CD4-positive, alpha-beta T cell treated with Interleukin-4 for 4 hours (primary cell): ENCODE measurements around the gene BCL2L2.
"Not testable (repeated sequence)": the region's sequence is repeated elsewhere in the genome, so short reads cannot be mapped to it uniquely, and the experiment has no call there.

ENCODE experiments used
- DNase-seq: peaks from one replicate; pipeline ENCODE4 v3.0.0-alpha.2; 2020

Gene BCL2L2

DNA sequence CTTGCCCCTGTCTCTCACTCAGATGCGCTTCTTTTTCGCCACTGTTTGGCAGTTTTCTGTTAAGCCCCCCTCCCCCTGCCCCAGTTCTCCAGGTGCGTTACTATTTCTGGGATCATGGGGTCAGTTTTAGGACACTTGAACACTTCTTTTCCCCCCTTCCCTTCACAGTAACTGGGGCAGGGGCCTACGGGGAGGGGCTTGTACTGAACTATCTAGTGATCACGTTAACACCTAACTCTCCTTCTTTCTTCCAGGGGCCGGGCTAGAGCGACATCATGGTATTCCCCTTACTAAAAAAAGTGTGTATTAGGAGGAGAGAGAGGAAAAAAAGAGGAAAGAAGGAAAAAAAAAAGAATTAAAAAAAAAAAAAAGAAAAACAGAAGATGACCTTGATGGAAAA is 18.4 kb downstream of the BCL2L2 start:
- DNase-seq = no peak

DNA sequence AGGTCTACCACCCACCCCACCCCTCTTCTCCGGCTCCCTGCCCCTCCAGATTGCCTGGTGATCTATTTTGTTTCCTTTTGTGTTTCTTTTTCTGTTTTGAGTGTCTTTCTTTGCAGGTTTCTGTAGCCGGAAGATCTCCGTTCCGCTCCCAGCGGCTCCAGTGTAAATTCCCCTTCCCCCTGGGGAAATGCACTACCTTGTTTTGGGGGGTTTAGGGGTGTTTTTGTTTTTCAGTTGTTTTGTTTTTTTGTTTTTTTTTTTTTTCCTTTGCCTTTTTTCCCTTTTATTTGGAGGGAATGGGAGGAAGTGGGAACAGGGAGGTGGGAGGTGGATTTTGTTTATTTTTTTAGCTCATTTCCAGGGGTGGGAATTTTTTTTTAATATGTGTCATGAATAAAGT is 19.1 kb downstream of the BCL2L2 start:
- not testable (repeated sequence) for DNase-seq

DNA sequence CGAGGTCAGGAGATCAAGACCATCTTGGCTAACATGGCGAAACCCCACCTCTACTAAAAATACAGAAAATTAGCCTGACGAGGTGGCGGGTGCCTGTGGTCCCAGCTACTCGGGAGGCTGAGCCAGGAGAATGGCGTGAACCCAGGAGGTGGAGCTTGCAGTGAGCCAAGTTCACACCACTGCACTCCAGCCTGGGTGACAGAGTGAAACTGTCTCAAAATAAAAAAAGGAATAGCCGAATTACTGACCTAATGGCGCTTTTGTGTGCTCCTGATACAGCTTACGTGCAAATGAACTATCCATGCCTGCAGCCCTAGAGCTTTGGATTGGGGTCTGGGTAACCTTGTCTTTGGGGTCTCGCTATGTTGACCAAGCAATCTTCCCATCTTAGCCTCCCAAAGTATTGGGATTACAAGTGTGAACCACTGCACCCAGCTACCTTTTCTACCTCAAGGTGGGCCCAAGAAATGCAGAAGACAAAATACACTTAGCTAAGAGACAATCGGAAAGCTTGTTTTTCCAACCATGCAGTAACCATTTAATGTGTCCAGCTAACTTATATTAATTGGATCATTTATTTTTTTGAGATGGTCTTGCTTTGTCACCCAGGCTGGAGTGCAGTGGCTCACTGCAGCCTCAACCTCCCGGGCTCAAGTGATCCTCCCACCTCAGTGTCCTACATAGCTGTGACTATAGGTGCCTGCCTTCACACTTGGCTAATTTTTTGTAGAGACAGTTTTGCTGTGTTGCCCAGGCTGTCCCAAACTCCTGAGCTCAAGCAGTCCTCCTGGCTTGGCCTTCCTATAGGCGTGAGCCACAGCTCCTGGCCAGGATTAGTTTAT is 20.1 kb downstream of the BCL2L2 start:
- DNase-seq = no peak

DNA sequence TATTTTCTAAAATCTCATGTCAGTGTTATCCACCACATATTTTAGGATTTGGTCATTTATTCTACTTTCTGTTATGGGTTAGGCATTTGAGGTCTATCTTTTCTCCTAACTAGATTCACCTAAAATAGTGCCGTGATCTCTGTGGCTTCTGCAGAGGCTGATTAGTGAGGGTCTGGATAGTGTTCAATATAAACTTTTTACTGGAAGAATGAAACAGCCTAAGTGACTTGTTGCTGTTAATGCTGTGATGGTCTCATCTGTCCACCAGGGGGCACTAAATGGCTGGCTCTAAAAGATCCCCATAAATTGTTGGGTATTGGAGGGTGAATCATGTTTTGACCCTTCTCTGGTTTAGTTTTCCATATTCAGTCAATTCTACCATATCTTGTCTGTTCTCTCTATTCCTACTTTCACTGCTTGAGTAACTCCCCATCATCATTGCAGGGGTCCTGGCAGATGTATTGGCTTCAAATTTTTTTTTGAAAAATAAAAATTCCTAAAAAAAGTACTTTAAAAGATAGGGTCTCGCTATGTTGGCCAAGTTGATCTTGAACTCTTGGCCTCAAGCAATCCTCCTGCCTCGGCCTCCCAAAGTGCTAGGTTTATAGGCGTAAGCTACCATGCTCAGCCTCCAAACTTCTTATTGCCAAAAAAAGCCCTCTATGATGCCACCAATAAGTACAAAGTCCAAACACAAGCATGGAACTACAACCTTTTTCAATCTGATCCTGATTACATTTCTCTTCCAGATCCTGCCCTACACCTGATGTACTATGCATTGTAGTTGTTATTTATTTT is 21.5 kb downstream of the BCL2L2 start:
- DNase-seq = peak; percentile 76

DNA sequence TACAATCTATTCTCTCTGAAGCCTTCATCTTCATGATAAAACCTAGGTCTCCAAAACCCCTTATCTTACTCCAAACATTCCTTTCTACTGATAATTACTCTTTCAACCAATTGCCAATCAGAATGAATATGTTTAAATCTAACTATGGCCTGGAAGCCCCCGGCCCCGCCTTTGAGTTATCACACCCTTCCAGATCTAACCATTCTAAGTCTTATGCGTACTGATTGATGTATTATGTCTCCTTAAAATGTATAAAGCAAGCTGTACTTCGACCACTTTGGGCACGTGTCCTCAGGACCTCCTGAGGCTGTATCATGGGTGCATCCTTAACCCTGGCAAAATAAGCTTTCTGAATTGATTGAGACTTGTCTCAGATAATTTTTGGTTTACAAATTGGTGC is 29.0 kb downstream of the BCL2L2 start:
- no peak for DNase-seq

DNA sequence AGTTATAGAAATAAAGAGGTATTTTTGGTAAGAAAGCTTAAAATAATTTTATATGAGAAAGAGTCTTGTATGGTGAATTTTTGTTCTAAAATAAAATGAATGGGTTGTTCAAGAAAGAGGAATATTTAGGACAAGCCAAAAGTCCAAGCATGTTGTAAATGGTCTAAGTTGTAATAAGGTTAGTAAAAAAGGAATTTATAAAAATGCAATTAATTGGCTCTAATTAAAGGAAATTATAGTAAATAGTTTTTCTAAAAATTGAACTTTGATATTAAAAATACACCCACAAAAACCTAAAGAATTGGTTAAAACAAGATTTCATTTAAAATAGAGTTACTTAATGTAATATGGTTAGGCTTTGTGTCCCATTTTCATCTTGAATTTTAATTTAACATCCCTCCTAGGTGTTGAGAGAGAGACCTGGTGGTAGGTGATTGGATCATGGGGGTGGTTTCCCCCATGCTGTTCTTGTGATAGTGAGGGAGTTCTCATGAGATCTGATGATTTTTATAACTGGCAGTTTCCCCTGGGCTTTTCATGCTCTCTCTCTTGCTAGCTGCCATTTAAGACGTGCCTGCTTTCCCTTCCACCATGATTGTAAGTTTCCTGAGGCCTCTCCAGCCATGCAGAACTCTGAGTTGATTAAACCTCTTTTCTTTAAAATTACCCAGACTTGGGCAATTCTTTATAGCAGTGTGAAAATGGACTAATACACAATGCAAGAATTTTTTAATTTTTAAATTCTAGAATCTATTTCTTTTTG is 33.1 kb downstream of the BCL2L2 start:
- DNase-seq = no peak

DNA sequence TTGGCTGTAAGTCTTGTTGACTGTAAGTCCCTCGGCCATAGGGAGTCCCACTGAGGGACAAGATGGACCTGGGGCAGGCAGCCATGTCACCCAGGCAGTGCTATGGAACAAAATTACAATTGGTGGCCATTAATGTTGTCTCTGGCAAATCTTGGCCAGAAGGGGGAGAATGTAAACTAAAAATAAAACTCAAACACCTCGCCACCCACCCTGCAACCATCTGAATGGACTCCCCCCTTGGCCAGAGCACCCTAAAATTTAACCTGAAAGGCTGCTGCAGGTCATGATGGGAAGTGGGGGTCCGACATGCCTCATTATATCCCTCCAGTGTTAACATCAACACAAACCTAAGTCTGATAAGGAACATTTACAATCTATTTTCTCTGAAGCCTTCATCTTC is 37.8 kb downstream of the BCL2L2 start:
- DNase-seq = no peak

DNA sequence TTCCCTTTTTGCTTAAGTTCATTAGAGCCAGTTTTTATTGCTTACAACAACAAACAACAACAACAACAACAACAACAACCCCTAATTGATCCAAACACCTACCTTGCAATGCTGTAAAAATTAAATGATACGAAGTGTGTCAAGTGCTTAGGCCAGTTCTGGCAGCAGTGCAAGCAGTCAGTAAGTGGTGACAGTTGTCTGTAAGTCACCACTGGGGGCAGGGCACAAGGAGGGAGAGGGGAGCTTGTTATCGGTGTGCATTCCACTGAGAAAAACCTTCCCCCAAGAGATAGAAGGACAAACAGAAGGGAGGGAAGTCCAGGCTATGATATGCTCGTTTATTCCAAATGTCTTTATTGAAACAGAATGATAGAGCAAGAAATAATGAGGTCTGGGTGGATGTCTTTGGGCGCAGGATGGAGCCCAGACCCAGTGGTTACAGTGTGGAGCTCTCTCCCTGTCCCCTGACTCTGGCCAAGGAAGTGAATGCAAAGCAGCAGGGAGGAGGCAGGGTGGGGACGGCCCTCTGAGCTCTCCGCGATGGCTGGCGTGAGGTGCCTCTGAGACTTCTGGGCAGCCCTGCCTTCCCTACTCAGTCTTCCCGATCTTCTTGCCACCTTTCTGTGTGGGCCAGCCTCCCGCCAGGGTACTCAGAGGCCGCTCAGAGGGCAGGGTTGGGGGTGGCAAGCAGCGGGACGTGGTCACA is 39.5 kb downstream of the BCL2L2 start:
- DNase-seq = no peak

DNA sequence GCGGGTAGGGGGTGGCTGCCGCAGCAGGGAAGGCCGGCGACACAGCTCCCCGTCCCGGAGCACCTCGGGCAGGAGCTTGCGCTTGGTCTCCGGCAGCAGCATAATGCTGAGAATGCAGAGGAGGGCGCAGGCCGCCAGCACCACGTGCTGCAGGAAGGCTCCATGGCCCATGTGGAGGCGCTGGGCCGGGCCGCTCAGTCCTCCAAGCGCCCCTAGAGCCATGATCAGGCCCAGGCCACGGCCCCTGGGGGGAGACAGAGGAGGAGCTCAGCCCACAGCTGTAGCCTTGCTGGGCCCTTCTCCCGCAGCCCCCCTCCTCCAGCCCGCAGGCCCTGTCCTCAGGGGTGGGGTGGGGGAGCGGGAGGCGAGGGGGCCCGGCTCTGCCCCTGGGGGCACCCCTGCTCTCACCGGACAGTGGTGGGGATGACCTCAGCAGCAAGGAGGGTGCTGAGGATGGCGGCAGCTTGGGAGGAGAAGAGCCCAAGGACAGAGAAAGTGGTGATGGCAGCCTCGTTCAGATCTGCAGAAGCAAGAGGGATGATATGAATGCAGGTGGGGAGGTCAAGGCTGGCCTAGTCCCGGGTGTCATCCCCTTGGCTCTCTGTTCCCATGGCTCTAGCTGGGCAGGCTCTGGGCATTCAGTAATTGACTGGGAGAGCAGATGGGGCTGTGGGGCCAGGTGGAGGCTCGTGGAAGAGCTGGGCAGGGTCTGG is 40.2 kb downstream of the BCL2L2 start:
- DNase-seq = no peak

DNA sequence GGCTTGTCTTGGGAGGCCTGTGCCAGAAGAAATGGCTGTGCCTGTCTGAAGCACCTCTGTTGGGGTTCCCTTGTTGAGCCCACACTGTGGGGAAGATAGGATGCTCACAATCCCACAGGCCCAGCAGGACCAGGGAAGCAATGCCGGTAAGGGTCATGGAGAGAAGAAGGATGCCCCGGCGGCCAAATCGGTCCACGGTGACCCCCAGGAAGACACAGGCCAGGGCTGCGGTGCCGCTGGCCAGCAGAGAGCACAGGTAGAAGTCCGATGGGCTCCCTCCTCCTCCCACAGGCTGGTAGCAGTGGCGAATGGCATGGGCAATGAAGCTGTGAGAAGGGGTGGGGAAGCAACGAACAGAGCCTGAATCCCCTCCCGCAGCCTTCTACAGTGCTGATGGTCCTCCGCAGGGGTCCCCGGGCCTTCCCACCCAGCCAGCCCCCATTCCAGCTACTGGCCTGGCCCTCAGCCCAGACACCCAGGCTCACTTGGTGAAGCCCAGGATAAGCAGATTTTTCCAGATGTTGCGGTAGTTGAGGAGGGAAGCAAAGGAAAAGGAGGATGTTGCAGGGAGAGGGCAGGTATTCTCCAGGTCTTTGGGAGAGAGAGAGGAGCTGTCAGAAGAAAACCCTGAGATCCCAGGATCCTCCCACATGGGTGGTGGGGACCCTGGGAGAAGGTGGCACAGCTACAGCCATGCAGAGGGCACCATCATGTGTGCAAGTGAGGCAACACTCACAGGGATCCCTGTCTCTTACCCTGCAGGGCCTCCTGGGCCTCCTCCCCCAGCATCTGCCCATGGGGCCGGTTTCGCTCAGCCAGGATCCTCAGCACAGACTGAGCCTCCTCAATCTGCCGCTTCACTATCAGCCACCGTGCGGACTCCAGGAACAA is 41.0 kb downstream of the BCL2L2 start:
- no peak for DNase-seq

DNA sequence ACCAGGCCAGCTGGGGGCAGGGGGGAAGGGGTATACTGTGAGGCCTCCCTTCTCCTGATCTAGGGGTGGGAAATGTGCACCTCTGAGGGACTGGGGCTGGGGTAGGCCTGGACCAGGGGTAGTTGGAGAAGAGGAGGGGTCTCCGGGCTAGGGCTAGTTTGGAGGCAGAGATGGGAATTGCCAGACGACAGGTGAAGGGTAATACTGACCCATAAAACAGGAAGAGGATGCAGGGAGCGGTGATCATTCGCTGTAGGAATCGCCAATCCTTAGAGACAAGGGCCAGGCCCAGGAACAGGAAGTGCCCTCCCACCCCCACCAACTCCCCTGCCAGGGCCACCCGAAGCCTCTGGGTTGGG is 41.6 kb downstream of the BCL2L2 start:
- no peak for DNase-seq

DNA sequence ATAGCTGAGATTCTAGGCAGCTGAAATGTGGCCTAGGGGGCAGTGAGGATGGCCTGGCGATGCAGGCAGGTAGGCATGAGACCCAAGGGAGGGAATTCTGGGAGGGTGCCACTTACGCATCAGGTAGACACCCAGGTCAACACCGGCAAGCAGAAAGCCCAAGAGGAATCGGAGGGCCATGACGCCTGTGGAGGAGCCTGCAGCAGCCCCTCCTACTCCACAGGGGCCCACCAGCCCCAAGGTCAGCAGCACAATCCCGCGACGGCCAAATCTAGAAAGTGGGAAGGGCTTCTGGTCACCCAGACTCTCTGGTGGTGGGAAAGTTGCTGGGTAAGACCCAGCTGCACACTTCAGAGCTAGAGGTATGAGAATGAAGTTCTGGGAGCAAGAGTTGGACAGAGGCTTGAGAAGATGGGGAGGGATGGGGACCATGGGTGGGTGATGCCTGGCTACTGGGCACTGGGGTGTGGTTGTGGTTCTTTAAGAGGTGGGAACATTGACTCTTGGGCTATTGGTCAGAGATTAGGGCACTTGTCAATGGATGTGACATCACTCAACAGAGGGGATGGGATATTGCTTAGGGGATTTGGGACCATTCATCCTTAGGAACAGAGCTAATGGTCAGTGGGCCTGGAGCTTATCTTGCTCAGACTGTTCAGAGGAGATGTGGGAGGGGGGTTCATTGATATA is 42.7 kb downstream of the BCL2L2 start:
- no peak for DNase-seq

DNA sequence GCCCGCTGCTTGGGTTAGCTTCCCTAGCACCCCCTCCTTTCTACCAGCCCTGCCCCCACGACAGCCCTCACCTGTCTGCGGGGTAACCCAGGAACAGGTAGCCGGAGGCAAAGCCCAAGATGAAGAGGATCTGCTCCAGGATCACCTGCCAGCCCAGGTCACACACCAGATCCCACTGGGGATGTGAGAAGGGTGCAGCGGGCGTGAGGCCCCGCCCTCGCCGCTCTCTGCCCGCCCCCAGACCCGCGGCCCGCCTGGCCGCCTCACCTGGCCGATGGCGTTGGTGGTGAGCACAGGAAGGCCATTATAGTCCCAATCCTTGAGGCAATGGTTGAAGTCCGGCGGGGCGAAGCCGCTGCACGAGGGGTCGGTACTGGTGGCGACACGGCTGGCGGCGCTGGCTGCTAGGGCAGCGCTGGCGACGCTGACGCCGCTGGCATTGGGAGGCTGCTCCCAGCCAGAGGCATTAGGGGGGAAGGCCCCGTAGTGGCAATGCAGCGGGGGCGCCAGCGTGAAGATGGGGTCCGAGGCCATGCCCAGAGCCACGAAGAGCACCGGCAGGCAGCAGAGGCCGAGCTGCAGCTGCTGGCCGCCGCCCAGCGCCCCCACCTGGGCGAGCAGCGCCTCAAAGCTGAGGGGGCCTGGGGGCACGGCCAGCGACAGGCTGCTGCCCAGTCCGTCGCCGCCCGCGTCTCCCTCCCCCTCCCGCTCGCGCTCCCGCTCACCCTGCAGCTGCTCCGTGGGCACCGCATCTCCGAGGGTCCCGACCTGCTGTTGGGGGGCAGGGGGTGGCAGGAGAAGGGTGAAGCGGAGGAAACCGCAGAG is 45.3 kb downstream of the BCL2L2 start:
- DNase-seq = no peak

DNA sequence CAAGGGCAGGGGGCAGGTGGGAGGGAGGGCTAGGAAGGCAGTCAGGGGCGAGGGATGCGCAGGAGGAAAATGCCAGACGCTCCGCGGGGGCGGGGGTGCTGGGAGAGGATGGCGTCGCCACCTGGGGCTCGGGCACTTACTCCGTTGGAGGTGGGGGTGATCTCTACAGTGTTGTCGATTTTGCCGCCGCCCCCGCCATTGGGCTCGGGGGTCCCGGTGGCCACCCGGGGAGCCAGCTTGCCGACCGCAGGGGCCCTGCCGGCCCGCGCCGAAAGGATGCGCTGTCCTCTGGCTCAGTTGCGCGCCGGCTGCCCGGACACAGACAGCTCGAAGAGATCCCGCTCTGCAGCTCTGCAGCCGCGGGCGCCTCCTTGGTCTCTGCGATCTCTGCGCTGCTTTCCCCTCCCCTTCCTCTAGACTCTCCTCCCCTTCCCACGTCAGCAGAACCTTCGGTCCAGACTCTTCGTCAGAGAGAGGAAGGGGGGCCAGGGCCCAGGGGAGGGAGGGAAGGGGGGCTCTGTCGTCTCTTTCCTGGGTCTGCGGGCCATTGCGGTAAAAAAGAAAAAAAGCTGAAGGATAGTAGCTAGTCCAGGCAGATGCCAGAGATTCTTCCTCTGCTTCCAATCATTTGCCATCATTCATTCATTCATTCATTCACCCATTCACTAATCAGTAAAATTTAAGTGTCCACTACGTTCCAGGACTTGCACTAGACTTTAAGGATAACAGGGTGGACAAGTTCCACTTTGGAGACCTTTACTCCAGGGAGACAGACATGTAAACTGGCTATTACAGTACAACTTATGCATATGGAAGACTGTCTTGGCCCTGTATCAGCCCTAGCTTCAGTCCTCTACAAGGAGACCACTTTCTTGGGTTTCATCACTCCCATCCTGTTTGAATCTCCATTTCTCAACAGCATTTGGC is 46.1 kb downstream of the BCL2L2 start, which contains the start of gene SLC22A17:
SLC22A17 (minus strand) TSS at position 382 of the 927 bp plus-strand sequence.
- DNase-seq = peak; percentile 20

DNA sequence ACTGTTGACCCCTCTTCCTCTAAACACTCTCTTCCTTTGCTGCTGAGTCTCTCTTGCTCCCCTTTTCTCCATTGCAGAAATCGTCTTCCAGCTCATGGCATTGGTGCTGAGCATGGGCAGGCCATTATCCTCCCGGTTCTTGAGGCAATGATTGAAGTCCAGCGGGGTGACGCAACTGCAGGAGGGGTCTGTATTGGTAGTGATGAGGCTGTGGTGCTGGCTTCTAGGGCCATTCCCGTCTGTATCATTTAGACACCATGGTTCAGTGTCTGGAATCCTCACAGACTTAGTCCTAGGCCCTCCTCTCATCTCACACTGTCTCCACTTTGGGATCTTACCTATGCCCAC is 46.8 kb downstream of the BCL2L2 start:
- DNase-seq = no peak

DNA sequence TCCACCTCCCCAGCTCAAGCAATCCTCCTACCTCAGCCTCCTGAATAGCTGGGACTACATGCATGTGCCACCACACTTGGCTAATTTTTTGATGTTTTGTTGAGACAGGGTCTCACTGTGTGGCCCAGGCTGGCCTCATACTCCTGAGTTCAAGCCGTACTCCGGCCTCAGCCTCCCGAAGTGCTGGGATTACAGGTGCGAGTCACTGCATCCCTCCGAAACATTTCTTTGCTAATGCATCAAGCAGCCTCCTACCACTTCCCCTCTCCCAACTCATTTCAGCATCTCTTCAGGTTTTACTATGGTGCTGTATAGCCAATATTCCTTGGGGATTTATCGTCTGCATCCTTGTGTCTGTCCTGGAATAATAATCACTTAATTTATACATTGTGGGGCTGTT is 48.4 kb downstream of the BCL2L2 start:
- DNase-seq = no peak

DNA sequence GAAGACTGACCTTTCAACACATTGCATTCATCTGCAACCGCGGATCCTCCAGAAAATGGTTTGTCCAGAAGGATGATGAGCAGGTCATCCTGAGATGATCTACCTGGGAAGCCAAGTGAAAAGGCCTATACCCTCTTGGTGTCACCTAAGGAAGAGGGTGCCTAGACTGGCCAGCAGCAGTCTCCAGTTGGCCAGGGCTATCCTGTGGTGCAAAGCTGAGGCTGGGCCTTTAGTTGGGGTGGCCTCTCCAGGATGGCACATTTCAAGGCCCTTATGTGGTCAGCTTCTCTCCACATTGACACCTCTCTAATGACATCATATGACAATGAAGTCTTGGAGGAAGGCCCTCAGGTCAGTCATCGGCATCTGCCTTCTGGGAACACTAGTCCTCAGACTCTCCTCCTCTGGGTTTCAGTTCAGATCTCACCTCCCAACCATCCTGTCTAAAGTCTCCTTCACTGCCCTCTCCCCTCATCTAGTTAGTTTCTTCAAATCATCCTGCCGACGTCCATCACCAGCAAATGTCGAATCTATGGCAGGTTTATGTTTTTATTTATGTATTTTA is 49.3 kb downstream of the BCL2L2 start:
- DNase-seq = no peak

DNA sequence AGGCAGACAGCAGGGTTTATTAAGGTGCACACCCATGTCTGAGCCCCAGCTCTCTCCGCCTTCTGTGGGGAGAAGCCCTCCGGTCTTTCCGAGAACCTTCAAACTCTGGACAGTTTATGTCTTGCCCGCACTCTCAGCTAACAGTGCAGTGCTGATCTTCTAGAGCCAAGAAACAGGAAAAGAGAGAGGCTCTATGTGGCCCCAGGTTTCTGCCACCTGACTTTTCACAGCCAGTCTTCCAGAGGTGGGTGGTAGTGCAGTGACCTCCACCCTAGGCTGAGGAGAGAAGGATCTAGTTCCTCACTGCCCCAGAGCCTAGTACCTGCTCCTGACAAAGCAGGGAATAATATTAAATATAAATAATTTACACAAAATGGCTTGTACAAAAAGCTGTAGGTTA is 50.0 kb downstream of the BCL2L2 start:
- DNase-seq = no peak
